Stimulated activated memory B cell treated with anti-CD40 and anti-IgM and Interleukin-4, amounts not matched to agents 10 μg/mL and 1 μg/mL and 100 μg/mL, for 72 hours (primary cell): Measurements from ENCODE around the gene S100A6.
"Not testable (repeated sequence)": the region's sequence is repeated elsewhere in the genome, so short reads cannot be mapped to it uniquely, and the experiment has no call there.

Experiments used
- ATAC-seq: fragments of 150-1000 bp; cut with Tn5 transposase; 2 replicates; pipeline ENCODE4 v1.10.0; 2021
- H3K27ac Mint-ChIP-seq: one replicate; pipeline ENCODE4 v1.8.0; 2022; ENCODE audit warnings: mild to moderate bottlenecking, mixed read lengths
- H3K27me3 Mint-ChIP-seq: one replicate; pipeline ENCODE4 v1.8.0; 2022; ENCODE audit warnings: mixed read lengths
- H3K36me3 Mint-ChIP-seq: one replicate; pipeline ENCODE4 v1.8.0; 2022; ENCODE audit warnings: mixed read lengths
- H3K4me1 Mint-ChIP-seq: one replicate; pipeline ENCODE4 v1.8.0; 2022; ENCODE audit warnings: mixed read lengths
- H3K4me3 Mint-ChIP-seq: one replicate; pipeline ENCODE4 v1.8.0; 2022; ENCODE audit warnings: mild to moderate bottlenecking, moderate library complexity, mixed read lengths
- H3K9me3 Mint-ChIP-seq: one replicate; pipeline ENCODE4 v1.8.0; 2022; ENCODE audit warnings: mixed read lengths

Gene S100A6

GRCh38 chr1:153568367-153569099 is 32.7 kb upstream of the S100A6 start:
- Mint-ChIP-seq H3K36me3 (no peaks in the 10 kb centered on the region), H3K9me3 (no peaks in the 10 kb centered on the region), H3K4me1 (peaks cover 51% of the 10 kb centered on the region), H3K27ac (peak overlapping the region; percentile 58), H3K4me3 (peak overlapping the region; percentile 65), H3K27me3 (no peaks in the 10 kb centered on the region)
- peak; percentile 53 for ATAC-seq

- H3K27ac Mint-ChIP-seq = peak overlapping the region; percentile 58
- no peak for ATAC-seq
- H3K36me3 Mint-ChIP-seq = no peaks in the 10 kb centered on the region
- H3K4me3 Mint-ChIP-seq = no peak overlapping the region
- peaks cover 45% of the 10 kb centered on the region for H3K4me1 Mint-ChIP-seq
- H3K9me3 Mint-ChIP-seq = no peaks in the 10 kb centered on the region
- H3K27me3 Mint-ChIP-seq = no peaks in the 10 kb centered on the region
These were observed 32.0 kb upstream of the S100A6 start for GRCh38 chr1:153567621-153568366.

- H3K27me3 Mint-ChIP-seq = no peaks in the 10 kb centered on the region
- H3K36me3 Mint-ChIP-seq = no peaks in the 10 kb centered on the region
- peak overlapping the region; percentile 8 for H3K4me3 Mint-ChIP-seq
- H3K27ac Mint-ChIP-seq = peak overlapping the region; percentile 89
- peak; percentile 81 for ATAC-seq
- peaks cover 40% of the 10 kb centered on the region for H3K4me1 Mint-ChIP-seq
- no peaks in the 10 kb centered on the region for H3K9me3 Mint-ChIP-seq
These were observed 30.9 kb upstream of the S100A6 start for GRCh38 chr1:153566414-153567371.

- Mint-ChIP-seq H3K4me3 (peak within 1 kb of the TSS; percentile 18), H3K4me1 (peaks cover 40% of the 10 kb centered on the region), H3K9me3 (no peaks in the 10 kb centered on the region), H3K36me3 (no peaks in the 10 kb centered on the region), H3K27me3 (no peaks in the 10 kb centered on the region), H3K27ac (peak within 1 kb of the TSS; percentile 89)
- ATAC-seq = peak; percentile 77
These were observed 30.0 kb upstream of the S100A6 start, which contains the start of gene S100A2 for GRCh38 chr1:153565529-153566374. Gene S100A2 (minus strand): TSS chr1:153565844. CDS start chr1:153563877, 1,967 bp downstream.

- no peaks in the 10 kb centered on the region for H3K36me3 Mint-ChIP-seq
- H3K27me3 Mint-ChIP-seq = no peaks in the 10 kb centered on the region
- no peaks in the 10 kb centered on the region for H3K9me3 Mint-ChIP-seq
- no peak overlapping the region for H3K4me3 Mint-ChIP-seq
- peaks cover 40% of the 10 kb centered on the region for H3K4me1 Mint-ChIP-seq
- ATAC-seq = no peak
- no peak overlapping the region for H3K27ac Mint-ChIP-seq
These were observed 28.2 kb upstream of the S100A6 start for GRCh38 chr1:153563991-153564390.

- Mint-ChIP-seq H3K36me3 (no peaks in the 10 kb centered on the region), H3K27ac (no peak overlapping the region), H3K4me1 (peaks cover 35% of the 10 kb centered on the region), H3K9me3 (no peaks in the 10 kb centered on the region), H3K4me3 (no peak overlapping the region), H3K27me3 (no peaks in the 10 kb centered on the region)
- ATAC-seq = no peak
These were observed 27.7 kb upstream of the S100A6 start for GRCh38 chr1:153563483-153563901.

GRCh38 chr1:153562021-153562420 is 26.2 kb upstream of the S100A6 start:
- H3K27ac Mint-ChIP-seq, H3K4me3 Mint-ChIP-seq, H3K27me3 Mint-ChIP-seq, H3K9me3 Mint-ChIP-seq, ATAC-seq, H3K36me3 Mint-ChIP-seq: not testable (repeated sequence)
- peaks cover 21% of the 10 kb centered on the region for H3K4me1 Mint-ChIP-seq

- no peaks in the 10 kb centered on the region for H3K27me3 Mint-ChIP-seq
- H3K9me3 Mint-ChIP-seq = no peaks in the 10 kb centered on the region
- H3K27ac Mint-ChIP-seq = no peak overlapping the region
- H3K36me3 Mint-ChIP-seq = no peaks in the 10 kb centered on the region
- H3K4me3 Mint-ChIP-seq = no peak overlapping the region
- ATAC-seq = no peak
- H3K4me1 Mint-ChIP-seq = peaks cover 16% of the 10 kb centered on the region
These were observed 25.7 kb upstream of the S100A6 start for GRCh38 chr1:153561466-153561985.

GRCh38 chr1:153560771-153561465 is 25.1 kb upstream of the S100A6 start:
- no peaks in the 10 kb centered on the region for H3K36me3 Mint-ChIP-seq
- peaks cover 10% of the 10 kb centered on the region for H3K4me1 Mint-ChIP-seq
- H3K27me3 Mint-ChIP-seq = no peaks in the 10 kb centered on the region
- no peak for ATAC-seq
- H3K4me3 Mint-ChIP-seq = no peak overlapping the region
- no peaks in the 10 kb centered on the region for H3K9me3 Mint-ChIP-seq
- H3K27ac Mint-ChIP-seq = no peak overlapping the region

GRCh38 chr1:153560241-153560640 is 24.4 kb upstream of the S100A6 start:
- Mint-ChIP-seq H3K27ac (no peak overlapping the region), H3K9me3 (no peaks in the 10 kb centered on the region), H3K4me3 (no peak overlapping the region), H3K4me1 (peaks cover 3% of the 10 kb centered on the region), H3K27me3 (no peaks in the 10 kb centered on the region), H3K36me3 (no peaks in the 10 kb centered on the region)
- no peak for ATAC-seq

GRCh38 chr1:153557877-153558276 is 22.1 kb upstream of the S100A6 start:
- Mint-ChIP-seq H3K4me1 (no peaks in the 10 kb centered on the region), H3K4me3 (no peak overlapping the region), H3K27me3 (no peaks in the 10 kb centered on the region), H3K9me3 (no peaks in the 10 kb centered on the region), H3K27ac (no peak overlapping the region), H3K36me3 (no peaks in the 10 kb centered on the region)
- no peak for ATAC-seq

GRCh38 chr1:153556348-153556747 is 20.6 kb upstream of the S100A6 start:
- H3K4me1 Mint-ChIP-seq = no peaks in the 10 kb centered on the region
- H3K27ac Mint-ChIP-seq = no peak overlapping the region
- H3K36me3 Mint-ChIP-seq = no peaks in the 10 kb centered on the region
- no peaks in the 10 kb centered on the region for H3K9me3 Mint-ChIP-seq
- no peaks in the 10 kb centered on the region for H3K27me3 Mint-ChIP-seq
- ATAC-seq = no peak
- H3K4me3 Mint-ChIP-seq = no peak overlapping the region

- Mint-ChIP-seq H3K4me3 (no peak overlapping the region), H3K9me3 (no peaks in the 10 kb centered on the region), H3K27me3 (peaks cover 12% of the 10 kb centered on the region), H3K36me3 (no peaks in the 10 kb centered on the region), H3K27ac (no peak overlapping the region), H3K4me1 (peaks cover 7% of the 10 kb centered on the region)
- ATAC-seq = no peak
These were observed 18.2 kb upstream of the S100A6 start for GRCh38 chr1:153553830-153554541.
